GM23338 (cell line): Measurements from ENCODE around the gene GHDC. TPM values are rescaled to one million over a fixed set of nuclear protein-coding genes. Genes with fewer than 3 reads are reported as not detected.

Source experiments
- ATAC-seq: fragments of 200-7000 bp; cut with Tn5 transposase; 3 replicates; pipeline ENCODE4 v1.9.1; 2020
- DNase-seq: peaks from one replicate; pipeline ENCODE4 v3.0.0-alpha.2; 2015; ENCODE audit warnings: low spot score
- H2AFZ ChIP-seq: fragments of 200-600 bp; sonication (generic); 2 replicates; pipeline ENCODE4 v1.8.0; 2016; ENCODE audit warnings: antibody characterized with exemption, mild to moderate bottlenecking, moderate library complexity
- H3F3A ChIP-seq: fragments of 200-600 bp; sonication (generic); replicated peaks from 2 replicates; pipeline ENCODE4 v1.8.0; 2017; ENCODE audit warnings: antibody characterized with exemption, mixed run types, low read depth
- H3K27ac ChIP-seq: fragments of 200-600 bp; sonication (generic); 2 replicates; pipeline ENCODE4 v1.6.1; 2016; ENCODE audit warnings: low read depth
- H3K27me3 ChIP-seq: fragments of 200-600 bp; sonication (generic); 2 replicates; pipeline ENCODE4 v1.8.0; 2016; ENCODE audit warnings: mild to moderate bottlenecking, mixed run types, moderate library complexity; ENCODE audit not compliant: insufficient read depth
- H3K36me3 ChIP-seq: fragments of 200-600 bp; sonication (generic); 2 replicates; pipeline ENCODE4 v1.8.0; 2016; ENCODE audit warnings: mild to moderate bottlenecking; ENCODE audit not compliant: insufficient read depth
- H3K4me1 ChIP-seq: fragments of 200-600 bp; sonication (generic); 2 replicates; pipeline ENCODE4 v1.8.0; 2016; ENCODE audit warnings: mild to moderate bottlenecking, moderate library complexity; ENCODE audit not compliant: insufficient read depth
- H3K4me2 ChIP-seq: fragments of 200-600 bp; sonication (generic); 2 replicates; pipeline ENCODE4 v1.7.1; 2017; ENCODE audit warnings: mixed run types
- H3K4me3 ChIP-seq: fragments of 200-600 bp; sonication (generic); 2 replicates; pipeline ENCODE4 v1.6.1; 2016; ENCODE audit warnings: mixed run types
- H3K79me2 ChIP-seq: fragments of 200-600 bp; sonication (generic); replicated peaks from 2 replicates; pipeline ENCODE4 v1.8.0; 2017; ENCODE audit warnings: mild to moderate bottlenecking; ENCODE audit not compliant: insufficient read depth
- H3K9me2 ChIP-seq: fragments of 200-600 bp; sonication (generic); 2 replicates; pipeline ENCODE4 v1.8.0; 2017; ENCODE audit not compliant: insufficient read depth
- H4K20me1 ChIP-seq: fragments of 200-600 bp; sonication (generic); replicated peaks from 2 replicates; pipeline ENCODE4 v1.8.0; 2017; ENCODE audit warnings: mild to moderate bottlenecking; ENCODE audit not compliant: insufficient read depth
- H3K27ac Mint-ChIP-seq: 2 replicates; pipeline ENCODE4 v1.8.0; 2020; ENCODE audit warnings: inconsistent platforms, mild to moderate bottlenecking, moderate library complexity, mixed read lengths
- H3K27me3 Mint-ChIP-seq: 3 replicates; pipeline ENCODE4 v1.8.0; 2022; ENCODE audit warnings: low read depth, mild to moderate bottlenecking, moderate library complexity, mixed read lengths, inconsistent platforms; ENCODE audit not compliant: insufficient read depth, poor library complexity
- H3K36me3 Mint-ChIP-seq: 3 replicates; pipeline ENCODE4 v1.8.0; 2021; ENCODE audit warnings: low read depth, mild to moderate bottlenecking, inconsistent platforms, moderate library complexity, mixed read lengths
- H3K4me1 Mint-ChIP-seq: 3 replicates; pipeline ENCODE4 v1.8.0; 2020; ENCODE audit warnings: mild to moderate bottlenecking, inconsistent platforms, mixed read lengths
- H3K4me3 Mint-ChIP-seq: 3 replicates; pipeline ENCODE4 v1.8.0; 2021; ENCODE audit warnings: moderate library complexity, mild to moderate bottlenecking, inconsistent platforms, mixed read lengths
- H3K9me3 Mint-ChIP-seq: 3 replicates; pipeline ENCODE4 v1.8.0; 2020; ENCODE audit warnings: moderate library complexity, mild to moderate bottlenecking, inconsistent platforms, mixed read lengths
- CREB1 ChIP-seq: fragments of 250-450 bp; sonication (Bioruptor Pico); IDR thresholded peaks from 2 replicates; pipeline ENCODE4 v1.5.0; 2020; ENCODE audit warnings: low read depth, mild to moderate bottlenecking, moderate library complexity
- CTCF ChIP-seq, 2 experiments: fragments of 200-600 bp in 1 of 2; sonication (generic) in 1 of 2; conservative IDR thresholded peaks; 2 replicates each; pipeline versions ENCODE4 v1.5.1 to v1.6.1; 2016 to 2017; ENCODE audit warnings: antibody characterized with exemption in 2 of 2, low read depth in 2 of 2, mild to moderate bottlenecking in 2 of 2, moderate library complexity in 1 of 2
- ETS1 ChIP-seq: IDR thresholded peaks from 2 replicates; pipeline ENCODE4 v1.6.1; 2016; ENCODE audit warnings: antibody characterized with exemption
- EZH2 ChIP-seq: fragments of 200-600 bp; sonication (generic); IDR thresholded peaks from one replicate; pipeline ENCODE4 v1.8.0; 2017; ENCODE audit warnings: antibody characterized with exemption, mild to moderate bottlenecking, low read depth; ENCODE audit not compliant: unreplicated experiment
- EZH2phosphoT487 ChIP-seq: fragments of 200-600 bp; sonication (generic); IDR thresholded peaks from one replicate; pipeline ENCODE4 v1.8.1; 2018; ENCODE audit warnings: antibody characterized with exemption; ENCODE audit not compliant: unreplicated experiment
- JUNB ChIP-seq: IDR thresholded peaks from one replicate; pipeline ENCODE4 v1.6.1; 2016; ENCODE audit warnings: antibody characterized with exemption; ENCODE audit not compliant: unreplicated experiment
- NANOG ChIP-seq: IDR thresholded peaks from 2 replicates; pipeline ENCODE4 v1.6.1; 2016; ENCODE audit warnings: antibody characterized with exemption, borderline replicate concordance
- POLR2AphosphoS5 ChIP-seq: IDR thresholded peaks from 2 replicates; pipeline ENCODE4 v1.6.1; 2016; ENCODE audit warnings: antibody characterized with exemption, low read depth
- REST ChIP-seq: IDR thresholded peaks from one replicate; pipeline ENCODE4 v1.6.1; 2018; ENCODE audit warnings: antibody characterized with exemption; ENCODE audit not compliant: unreplicated experiment
- STAT1 ChIP-seq: IDR thresholded peaks from one replicate; pipeline ENCODE4 v1.6.1; 2016; ENCODE audit warnings: antibody characterized with exemption; ENCODE audit not compliant: unreplicated experiment
- ZNF114 ChIP-seq: fragments of 250-450 bp; sonication (Bioruptor Pico); IDR thresholded peaks from 2 replicates; pipeline ENCODE4 v1.5.0; 2020; ENCODE audit warnings: mild to moderate bottlenecking, moderate library complexity
- polyA plus RNA-seq: library from polyadenylated mRNA; unstranded; fragments of >200 nt; fragmentation: Nextera tagmentation; extraction: Ambion mirVana; gene quantifications from 2 replicates; pipeline ENCODE4 v1.2.1, GENCODE V29; 2016
- total RNA-seq: library from RNA; depleted of rRNA; stranded (reverse); fragments of >200 nt; shearing (Covaris generic); gene quantifications from 2 replicates; pipeline ENCODE4 v1.2.3, GENCODE V29; 2014

GHDC gene
- total and polyA plus RNA-seq, 2 experiments from 2014 or later = 4.0 to 13.8 TPM

DNA sequence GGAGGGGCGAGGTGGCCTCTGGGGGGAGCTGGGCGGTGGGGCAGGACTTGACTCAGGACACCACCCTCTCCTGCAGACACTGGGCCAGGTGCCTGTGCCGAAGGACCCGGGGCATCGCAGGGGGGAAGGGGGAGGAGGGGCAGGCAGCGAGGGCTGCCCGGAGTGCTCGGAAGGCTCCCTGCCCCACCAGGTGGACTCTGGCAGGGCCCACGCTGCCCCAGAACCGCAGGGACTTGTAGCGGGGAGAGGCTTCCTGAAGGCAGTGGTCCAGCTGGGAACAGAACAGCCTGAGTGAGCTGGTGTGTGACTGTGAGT is 4.7 kb downstream of the GHDC start (continued):
- TF ChIP-seq REST (no peak), CREB1 (CRISPR knock-in tag) (no peak), ETS1 (no peak), NANOG (no peak), JUNB (no peak), POLR2AphosphoS5 (no peak), STAT1 (no peak), ZNF114 (CRISPR knock-in tag) (no peak)

DNA sequence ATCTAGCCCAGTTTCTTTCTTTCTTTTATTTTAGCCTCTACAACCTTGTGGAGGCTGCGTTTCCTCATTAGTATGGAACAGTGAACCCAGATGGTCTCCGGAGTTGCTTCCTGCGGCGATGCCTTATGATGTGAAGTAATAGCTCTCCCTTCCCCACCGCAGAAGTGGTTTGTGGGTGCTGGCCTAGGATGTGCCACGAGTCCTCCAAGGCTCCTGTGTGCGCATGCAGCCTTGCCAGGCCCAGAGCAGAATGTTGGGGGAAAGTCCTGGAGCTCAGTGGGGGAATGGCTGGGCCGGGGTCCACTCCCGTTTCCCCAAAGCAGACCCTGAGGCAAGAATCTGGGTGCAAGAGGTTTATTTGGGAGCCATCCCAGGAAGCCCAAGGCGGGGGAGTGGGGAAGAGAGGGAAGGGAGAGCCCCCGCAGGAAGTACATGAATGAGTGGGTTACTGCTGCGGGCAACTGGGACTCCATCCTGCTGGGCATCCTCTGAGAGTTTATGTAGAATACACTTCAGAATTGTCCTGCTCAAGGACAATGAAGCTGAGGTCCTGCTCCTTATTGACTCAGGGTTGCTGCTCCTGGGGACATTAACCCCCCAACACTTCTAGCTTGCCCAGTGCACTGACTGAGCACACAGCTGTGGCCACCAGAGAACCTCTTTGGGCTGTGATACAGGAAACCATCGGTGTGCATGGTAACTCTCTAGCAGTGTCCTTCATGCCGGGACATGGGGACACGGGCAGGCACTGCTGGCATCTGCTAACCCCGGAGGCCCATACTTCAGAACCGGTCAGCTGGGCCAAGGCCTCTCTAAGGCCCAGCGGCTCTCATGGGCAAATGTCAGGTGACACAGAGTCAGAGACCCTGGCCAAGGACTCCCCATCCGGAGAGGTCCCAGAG is 5.3 kb downstream of the GHDC start:
- no peaks in the 10 kb centered on the region for H3K9me3 Mint-ChIP-seq
- no peak overlapping the region for H3K4me3 Mint-ChIP-seq
- peaks cover 26% of the 10 kb centered on the region for H3K27me3 Mint-ChIP-seq
- no peak for DNase-seq
- no peaks in the 10 kb centered on the region for H3K9me2 ChIP-seq
- no peak overlapping the region for H2AFZ ChIP-seq
- H3K36me3 ChIP-seq = no peaks in the 10 kb centered on the region
- 0 out of 2 replicates have a peak, but pooled peaks cover 5% of the 10 kb centered on the region for H3F3A ChIP-seq
- H3K4me3 ChIP-seq = no peak overlapping the region
- H3K4me1 ChIP-seq = peaks cover 15% of the 10 kb centered on the region
- ATAC-seq = no peak
- H3K36me3 Mint-ChIP-seq = no peaks in the 10 kb centered on the region
- H3K79me2 ChIP-seq = no peaks in the 10 kb centered on the region
- peaks cover 21% of the 10 kb centered on the region for H3K27me3 ChIP-seq
- H3K4me2 ChIP-seq = no peak overlapping the region
- H3K4me1 Mint-ChIP-seq = peaks cover 26% of the 10 kb centered on the region
- H3K27ac Mint-ChIP-seq = no peak overlapping the region
- no peak overlapping the region for H3K27ac ChIP-seq
- no peaks in the 10 kb centered on the region for H4K20me1 ChIP-seq
- no peak for TF ChIP-seq CTCF (conservative IDR thresholded peaks at IDR 0.05; ENCODE audit: low read depth in 2 of 2)
- TF ChIP-seq ETS1 = no peak
- no peak for TF ChIP-seq EZH2
- TF ChIP-seq REST = no peak
- TF ChIP-seq POLR2AphosphoS5 = no peak
- TF ChIP-seq STAT1 = no peak
- no peak for TF ChIP-seq EZH2phosphoT487
- TF ChIP-seq CREB1 (CRISPR knock-in tag) = no peak
- TF ChIP-seq ZNF114 (CRISPR knock-in tag) = no peak
- TF ChIP-seq NANOG = no peak
